ENCODE results near the gene VPS8.

- TF ChIP-seq, protein P1, sequence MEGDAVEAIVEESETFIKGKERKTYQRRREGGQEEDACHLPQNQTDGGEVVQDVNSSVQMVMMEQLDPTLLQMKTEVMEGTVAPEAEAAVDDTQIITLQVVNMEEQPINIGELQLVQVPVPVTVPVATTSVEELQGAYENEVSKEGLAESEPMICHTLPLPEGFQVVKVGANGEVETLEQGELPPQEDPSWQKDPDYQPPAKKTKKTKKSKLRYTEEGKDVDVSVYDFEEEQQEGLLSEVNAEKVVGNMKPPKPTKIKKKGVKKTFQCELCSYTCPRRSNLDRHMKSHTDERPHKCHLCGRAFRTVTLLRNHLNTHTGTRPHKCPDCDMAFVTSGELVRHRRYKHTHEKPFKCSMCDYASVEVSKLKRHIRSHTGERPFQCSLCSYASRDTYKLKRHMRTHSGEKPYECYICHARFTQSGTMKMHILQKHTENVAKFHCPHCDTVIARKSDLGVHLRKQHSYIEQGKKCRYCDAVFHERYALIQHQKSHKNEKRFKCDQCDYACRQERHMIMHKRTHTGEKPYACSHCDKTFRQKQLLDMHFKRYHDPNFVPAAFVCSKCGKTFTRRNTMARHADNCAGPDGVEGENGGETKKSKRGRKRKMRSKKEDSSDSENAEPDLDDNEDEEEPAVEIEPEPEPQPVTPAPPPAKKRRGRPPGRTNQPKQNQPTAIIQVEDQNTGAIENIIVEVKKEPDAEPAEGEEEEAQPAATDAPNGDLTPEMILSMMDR (IDR thresholded peaks at IDR 0.05), result no peak
- TF ChIP-seq POLR2A (IDR thresholded peaks at IDR 0.05), result no peak
These were observed 106.8 kb downstream of the VPS8 start for GRCh38 chr3:184918750-184919149.
